Stimulated activated CD8-positive, alpha-beta memory T cell treated with anti-CD3 and anti-CD28 coated beads, Interleukin-4, amount 100 ng/mL, for 48 hours (primary cell): ENCODE measurements around the gene LY86.

Source experiments
- DNase-seq: peaks from one replicate; pipeline ENCODE4 v3.0.0-alpha.2; 2020

Gene LY86

DNA sequence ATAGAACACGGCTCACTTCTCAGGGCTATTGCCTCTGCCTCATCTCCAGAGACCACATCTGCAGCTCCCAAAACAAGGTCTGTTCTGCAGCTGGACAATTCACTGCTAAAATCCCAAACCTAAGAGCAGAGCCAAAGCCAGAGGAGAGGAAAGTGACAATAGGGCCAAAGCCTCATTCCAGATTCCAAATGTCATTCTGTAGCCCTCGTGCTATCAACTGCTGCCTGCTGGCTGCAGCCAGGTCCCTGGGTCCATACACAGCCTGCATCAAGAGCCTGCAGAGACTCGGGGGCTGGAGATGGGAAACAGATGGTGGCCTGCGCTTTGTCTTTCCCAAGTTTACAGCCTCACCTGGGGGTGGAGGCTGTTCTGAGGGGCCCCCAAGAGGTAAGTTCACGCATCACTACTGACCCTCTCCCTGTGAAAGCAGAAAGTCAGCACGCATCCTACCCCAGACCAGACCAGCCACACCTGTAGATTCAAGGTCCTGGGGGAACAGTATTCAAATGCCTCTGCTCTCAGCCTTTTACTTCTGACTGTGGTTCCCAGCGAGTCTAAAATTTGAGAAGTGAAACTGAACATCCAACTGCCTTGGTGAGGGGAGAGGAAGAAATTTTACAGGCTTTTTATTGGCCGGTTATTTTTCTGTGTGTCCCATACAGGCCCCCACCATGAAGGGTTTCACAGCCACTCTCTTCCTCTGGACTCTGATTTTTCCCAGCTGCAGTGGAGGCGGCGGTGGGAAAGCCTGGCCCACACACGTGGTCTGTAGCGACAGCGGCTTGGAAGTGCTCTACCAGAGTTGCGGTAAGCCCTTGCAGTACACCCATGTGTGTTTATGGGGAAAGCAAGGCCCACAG, at the start of gene LY86:
TSS of gene LY86 (plus strand) at position 657 of the 860 bp plus-strand sequence. CDS start at position 672, 15 bp downstream.
- DNase-seq, result peak; percentile 34

GRCh38 chr6:6539036-6539435, 49.5 kb upstream of the LY86 start:
- DNase-seq, result no peak

GRCh38 chr6:6542357-6542756, 46.2 kb upstream of the LY86 start:
- DNase-seq, result no peak

- DNase-seq, result no peak
Observed at GRCh38 chr6:6543181-6543879, 45.2 kb upstream of the LY86 start.

GRCh38 chr6:6545616-6546317, 42.8 kb upstream of the LY86 start:
- no peak for DNase-seq

- peak; percentile 53 for DNase-seq
Observed at GRCh38 chr6:6546318-6547109, 42.0 kb upstream of the LY86 start.

DNA sequence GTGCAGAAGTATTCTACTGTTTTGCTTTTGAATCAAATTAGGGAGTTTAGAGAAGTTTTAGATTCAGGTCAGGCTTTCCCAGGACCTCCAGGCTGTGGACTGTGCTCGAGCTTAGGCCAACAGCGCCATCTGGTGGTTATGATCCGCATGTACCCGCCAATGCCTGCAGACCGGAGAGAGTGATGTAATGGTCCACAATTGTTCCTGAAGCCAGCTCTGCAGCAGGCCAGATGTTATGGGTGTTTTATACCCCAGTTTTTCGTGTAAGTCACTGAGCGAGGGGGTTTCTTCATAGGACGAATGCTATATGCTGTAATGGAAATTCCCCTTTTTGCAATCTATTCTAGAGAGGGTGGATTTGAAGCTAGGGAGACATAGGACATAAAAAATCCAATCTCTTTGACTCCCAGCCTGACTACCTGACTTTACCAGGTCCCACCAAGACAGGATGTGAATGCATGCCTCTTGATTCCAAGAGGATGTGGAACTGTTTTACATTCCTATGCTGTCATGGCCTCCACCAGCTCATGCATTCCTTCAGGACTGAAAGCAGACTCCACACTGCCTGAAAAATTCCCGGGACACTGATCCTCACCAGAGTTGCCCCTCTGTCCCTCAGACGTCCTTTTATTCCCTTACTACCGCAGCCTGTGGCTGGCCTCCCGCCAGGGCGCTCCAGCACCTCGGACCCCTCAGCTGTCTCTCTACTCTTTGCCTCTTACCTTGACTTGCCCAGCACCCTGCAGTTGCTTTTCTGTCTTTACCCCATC, 41.2 kb upstream of the LY86 start:
- peak; percentile 89 for DNase-seq

- DNase-seq, result no peak
Observed at GRCh38 chr6:6556161-6556737, 32.3 kb upstream of the LY86 start.

DNA sequence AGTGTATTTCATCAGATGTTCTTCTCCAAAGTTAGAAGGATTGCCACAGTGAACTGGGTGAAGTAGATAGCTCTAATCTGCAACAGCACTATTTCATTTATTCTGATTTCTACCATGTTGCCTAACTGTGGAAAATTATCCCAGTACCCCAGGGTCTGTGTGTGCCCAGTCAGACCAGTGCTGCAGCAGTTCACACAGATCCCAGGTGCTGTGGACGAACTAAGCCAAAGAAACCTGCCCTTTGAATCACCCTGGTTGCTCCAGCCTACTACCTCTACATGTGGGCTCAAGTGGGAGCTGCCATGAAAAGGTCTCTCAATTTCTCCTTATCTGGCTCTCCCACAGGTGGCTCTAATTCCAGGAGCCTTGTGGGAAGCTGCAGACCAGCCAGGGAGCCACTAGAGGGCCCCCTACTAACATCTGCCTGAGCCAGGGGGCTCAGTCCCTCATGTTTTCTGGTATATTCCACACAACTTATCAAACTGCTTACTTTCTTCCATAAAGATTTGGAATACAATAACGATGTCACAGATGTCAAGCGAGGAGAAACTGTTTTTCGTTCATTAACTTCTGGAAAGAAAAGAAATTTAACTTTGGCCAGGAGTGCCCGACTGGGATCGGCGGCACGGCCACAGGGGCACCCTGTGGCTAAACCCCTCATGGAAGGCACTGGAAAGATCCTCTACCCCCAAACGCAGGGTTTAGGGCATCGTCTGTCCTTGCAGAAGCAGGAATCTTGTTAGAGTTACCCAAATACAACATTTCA, 31.6 kb upstream of the LY86 start:
- peak; percentile 52 for DNase-seq

- no peak for DNase-seq
Observed at GRCh38 chr6:6557504-6557839, 31.0 kb upstream of the LY86 start.

DNA sequence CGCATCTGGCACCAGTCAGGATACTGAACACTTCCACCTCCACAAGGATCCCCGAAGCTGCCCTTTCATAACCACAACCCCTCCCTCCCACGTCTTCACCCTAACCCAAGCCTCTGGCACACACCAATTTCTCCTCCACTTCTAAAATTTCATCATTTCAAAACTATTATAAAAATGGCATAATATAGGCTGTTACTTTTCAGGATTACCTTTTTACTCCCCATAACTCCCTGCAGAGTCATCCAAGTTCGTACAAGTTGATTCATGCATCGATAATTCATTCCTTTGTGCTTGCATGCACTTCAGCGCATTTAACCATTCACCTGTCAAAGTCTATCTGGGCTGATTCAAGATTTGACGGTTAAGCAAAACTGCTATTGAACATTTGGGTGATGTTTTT, 30.6 kb upstream of the LY86 start:
- no peak for DNase-seq

GRCh38 chr6:6559994-6560570, 28.4 kb upstream of the LY86 start:
- DNase-seq, result no peak

GRCh38 chr6:6560909-6561308, 27.6 kb upstream of the LY86 start:
- DNase-seq, result no peak

DNA sequence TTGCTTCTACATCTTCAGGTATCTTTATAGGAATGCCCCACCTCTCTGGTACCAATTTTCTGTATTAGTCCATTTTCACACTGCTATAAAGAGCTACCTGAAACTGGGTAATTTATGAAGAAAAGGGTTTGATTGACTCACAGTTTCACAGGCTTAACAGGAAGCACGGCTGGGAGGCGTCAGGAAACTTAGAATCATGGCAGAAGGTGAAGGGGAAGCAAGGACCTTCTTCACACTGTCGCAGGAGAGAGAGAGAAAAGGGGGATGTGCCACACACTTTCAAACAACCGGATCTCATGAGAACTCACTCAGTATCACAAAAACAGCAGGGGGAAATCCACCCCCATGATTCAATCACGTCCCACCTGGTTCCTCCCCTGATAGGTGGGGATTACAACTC, 24.4 kb upstream of the LY86 start:
- no peak for DNase-seq

DNA sequence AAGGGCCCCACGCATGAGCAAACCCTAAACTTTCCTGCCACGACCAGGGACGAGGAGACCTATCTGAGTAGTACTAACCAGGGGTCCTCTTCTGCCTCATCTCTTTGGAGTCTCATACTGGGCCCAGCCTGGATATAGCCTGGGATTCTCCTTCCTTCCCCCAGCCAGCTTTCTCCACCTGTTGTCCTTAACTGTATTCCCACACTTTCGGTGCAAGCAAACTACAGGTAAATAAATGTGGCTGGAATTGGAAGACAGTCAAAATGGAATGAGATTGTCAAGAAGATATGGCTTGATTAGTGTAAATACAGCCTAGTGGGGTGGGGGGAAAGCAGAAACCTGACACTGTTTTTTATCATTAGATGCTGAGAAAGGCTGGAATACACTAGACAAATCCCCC, 23.5 kb upstream of the LY86 start:
- DNase-seq, result no peak

- DNase-seq, result no peak
Observed at GRCh38 chr6:6565488-6565887, 23.0 kb upstream of the LY86 start.

- no peak for DNase-seq
Observed at GRCh38 chr6:6566766-6567165, 21.8 kb upstream of the LY86 start.

GRCh38 chr6:6569096-6569810, 19.3 kb upstream of the LY86 start:
- DNase-seq, result no peak

DNA sequence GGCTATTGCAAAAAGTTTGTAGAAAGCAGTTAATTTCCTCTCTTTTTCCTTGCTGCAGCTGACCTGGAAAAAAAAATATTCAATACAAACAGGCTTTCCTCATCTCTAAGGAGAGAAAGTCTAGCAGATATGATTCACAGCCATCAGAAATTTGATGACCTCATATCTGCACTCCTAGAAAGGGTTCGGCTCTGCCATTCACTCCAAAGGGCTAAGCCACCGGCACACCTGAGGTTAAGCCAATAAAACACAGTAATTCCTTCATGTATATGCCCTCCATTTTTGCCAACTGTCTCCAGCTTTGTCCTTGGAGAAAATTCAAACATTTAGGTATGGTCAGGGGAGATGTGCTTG, 18.7 kb upstream of the LY86 start:
- DNase-seq, result no peak
